ENCODE data around the gene THSD4. TPM values are rescaled to one million over a fixed set of nuclear protein-coding genes. Genes with fewer than 3 reads are reported as not detected.

The THSD4 gene
- total RNA-seq, 1 experiment from 2014 or later = 29.3 TPM

DNA sequence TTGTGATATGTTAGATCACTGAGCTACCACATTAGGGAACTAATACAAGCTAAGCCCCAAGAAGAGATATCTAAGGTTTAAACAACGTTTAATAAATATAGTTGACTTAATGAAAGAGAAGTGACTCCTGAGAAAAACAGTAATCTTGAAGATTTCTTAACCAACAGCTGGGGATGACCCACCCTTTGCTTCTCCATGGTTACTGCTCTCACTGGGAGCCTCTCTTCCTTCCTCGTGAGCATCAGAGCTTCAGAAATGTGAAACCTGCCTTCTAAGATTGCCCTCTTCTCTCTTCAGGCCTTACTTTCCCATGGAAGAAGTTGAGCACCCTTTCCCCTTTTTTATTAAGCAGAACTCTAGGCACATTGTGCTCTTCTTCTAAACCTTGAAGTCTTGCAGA, 562.9 kb downstream of the THSD4 start:
- ChIA-PET CTCF (interaction anchor here (0.5 kb wide), 1 partner anchor 31 kb away, joined by 3 read pairs; no protein-coding TSS in a partner anchor), POLR2A (ENCODE audit: unreplicated experiment) (no interaction called here)
- H3K27ac ChIP-seq = peak overlapping the region; percentile 78; the same call in 1 of the 2 replicates
- H3K4me2 ChIP-seq = peak overlapping the region; percentile 69; the same call in 1 of the 2 replicates
- TF ChIP-seq, protein P1, sequence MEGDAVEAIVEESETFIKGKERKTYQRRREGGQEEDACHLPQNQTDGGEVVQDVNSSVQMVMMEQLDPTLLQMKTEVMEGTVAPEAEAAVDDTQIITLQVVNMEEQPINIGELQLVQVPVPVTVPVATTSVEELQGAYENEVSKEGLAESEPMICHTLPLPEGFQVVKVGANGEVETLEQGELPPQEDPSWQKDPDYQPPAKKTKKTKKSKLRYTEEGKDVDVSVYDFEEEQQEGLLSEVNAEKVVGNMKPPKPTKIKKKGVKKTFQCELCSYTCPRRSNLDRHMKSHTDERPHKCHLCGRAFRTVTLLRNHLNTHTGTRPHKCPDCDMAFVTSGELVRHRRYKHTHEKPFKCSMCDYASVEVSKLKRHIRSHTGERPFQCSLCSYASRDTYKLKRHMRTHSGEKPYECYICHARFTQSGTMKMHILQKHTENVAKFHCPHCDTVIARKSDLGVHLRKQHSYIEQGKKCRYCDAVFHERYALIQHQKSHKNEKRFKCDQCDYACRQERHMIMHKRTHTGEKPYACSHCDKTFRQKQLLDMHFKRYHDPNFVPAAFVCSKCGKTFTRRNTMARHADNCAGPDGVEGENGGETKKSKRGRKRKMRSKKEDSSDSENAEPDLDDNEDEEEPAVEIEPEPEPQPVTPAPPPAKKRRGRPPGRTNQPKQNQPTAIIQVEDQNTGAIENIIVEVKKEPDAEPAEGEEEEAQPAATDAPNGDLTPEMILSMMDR (conservative IDR thresholded peaks at IDR 0.05) = no peak
- TF ChIP-seq EZH2 (IDR thresholded peaks at IDR 0.05; ENCODE audit: low read depth) = no peak
- H4K20me1 ChIP-seq (ENCODE audit: insufficient read depth) = no peaks in the 10 kb centered on the region
- H2AFZ ChIP-seq = no peak overlapping the region
- no peaks in the 10 kb centered on the region for H3K27me3 ChIP-seq (ENCODE audit: insufficient read depth, low read depth)
- peaks cover 59% of the 10 kb centered on the region for H3K4me1 ChIP-seq (replicated peaks; ENCODE audit: insufficient read depth)
- no peak overlapping the region for H3K4me3 ChIP-seq
- no peaks in the 10 kb centered on the region for H3K79me2 ChIP-seq (ENCODE audit: low read depth)
- no TSS peak for BruUV-seq (replicated peaks)
- intact Hi-C loops (cut with micrococcal nuclease; ENCODE audit: unreplicated experiment) = loop anchor here (10.0 kb wide), 1 partner anchor 93 kb away; no protein-coding TSS in a partner anchor
- no peaks in the 10 kb centered on the region for H3K9me3 ChIP-seq (ENCODE audit: insufficient read depth, low read depth)
- no peaks in the 10 kb centered on the region for H3K9me2 ChIP-seq (ENCODE audit: insufficient read depth)
- no peak for DNase-seq
- H3K36me3 ChIP-seq (ENCODE audit: low read depth) = no peaks in the 10 kb centered on the region
- peaks cover 34% of the 10 kb centered on the region for H3F3A ChIP-seq (ENCODE audit: insufficient read depth, low read depth)

DNA sequence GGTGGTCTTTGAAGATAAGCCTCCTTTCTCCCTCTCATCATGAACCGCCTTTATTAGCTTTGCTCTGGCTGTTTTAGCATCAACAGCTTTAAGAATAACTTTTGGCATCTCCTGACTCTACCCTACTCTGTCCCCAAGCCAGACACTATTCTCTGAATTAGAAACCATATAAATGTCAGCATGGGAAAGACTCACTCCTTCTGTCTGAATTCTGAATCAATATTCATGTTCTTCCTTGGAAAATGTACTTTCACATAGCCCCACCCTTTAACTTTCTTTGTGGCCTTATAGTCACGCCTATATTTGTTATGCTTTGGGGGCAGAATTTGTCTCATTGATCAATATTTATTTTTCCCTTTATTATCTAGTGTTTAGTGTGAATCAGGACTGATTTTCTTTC, 563.3 kb downstream of the THSD4 start:
- H3K27ac ChIP-seq = peak overlapping the region; percentile 78
- POLR2A ChIA-PET (ENCODE audit: unreplicated experiment) = no interaction called here

DNA sequence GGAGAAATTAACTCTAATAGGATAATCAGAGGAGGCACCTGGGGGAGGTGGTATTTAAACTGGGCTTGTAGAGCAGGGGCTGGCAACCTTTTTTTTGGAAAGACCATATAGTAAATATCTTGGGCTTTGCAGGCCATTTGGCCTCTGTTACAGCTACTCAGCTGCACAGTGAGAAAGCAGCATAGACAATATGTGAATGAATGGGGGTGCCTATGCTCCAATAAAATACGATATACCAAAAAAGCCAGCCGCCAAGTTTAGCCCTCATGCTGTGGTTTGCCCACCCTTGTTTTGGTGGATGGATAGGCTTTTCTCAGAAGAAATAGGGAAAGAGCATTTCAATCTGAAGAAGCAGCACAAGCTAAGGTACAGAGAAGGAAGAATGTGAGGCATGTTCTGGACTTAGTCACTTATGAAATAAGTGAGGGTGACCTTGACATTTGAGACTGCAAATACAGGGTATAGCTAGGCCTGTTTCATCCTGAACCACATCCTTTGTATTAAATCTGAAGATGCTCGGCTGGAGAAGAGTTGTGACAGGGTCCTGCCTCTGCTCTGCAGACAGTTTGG, 564.0 kb downstream of the THSD4 start:
- peak in 1 of 2 experiments; percentile 43 for DNase-seq
- TF ChIP-seq, protein P1 (conservative IDR thresholded peaks at IDR 0.05) = no peak
- TF ChIP-seq EZH2 (IDR thresholded peaks at IDR 0.05; ENCODE audit: low read depth) = no peak
- no peaks in the 10 kb centered on the region for H3K9me3 ChIP-seq (ENCODE audit: insufficient read depth, low read depth)
- H3K9me2 ChIP-seq (ENCODE audit: insufficient read depth) = no peaks in the 10 kb centered on the region
- H3K4me3 ChIP-seq = peak overlapping the region; percentile 42; the same call in 1 of the 2 replicates
- ChIA-PET POLR2A (ENCODE audit: unreplicated experiment) (no interaction called here), CTCF (no interaction called here)
- peaks cover 34% of the 10 kb centered on the region for H3F3A ChIP-seq (ENCODE audit: insufficient read depth, low read depth)
- BruUV-seq (replicated peaks) = no TSS peak
- intact Hi-C loops (cut with micrococcal nuclease; ENCODE audit: unreplicated experiment) = loop anchor here (10.0 kb wide), 1 partner anchor 95 kb away; no protein-coding TSS in a partner anchor
- no peaks in the 10 kb centered on the region for H3K79me2 ChIP-seq (ENCODE audit: low read depth)
- no peak overlapping the region for H2AFZ ChIP-seq
- H4K20me1 ChIP-seq (ENCODE audit: insufficient read depth) = no peaks in the 10 kb centered on the region
- H3K4me1 ChIP-seq (replicated peaks; ENCODE audit: insufficient read depth) = peaks cover 59% of the 10 kb centered on the region
- H3K27ac ChIP-seq = peak overlapping the region; percentile 78
- H3K4me2 ChIP-seq = peak overlapping the region; percentile 69
- no peaks in the 10 kb centered on the region for H3K36me3 ChIP-seq (ENCODE audit: low read depth)
- no peaks in the 10 kb centered on the region for H3K27me3 ChIP-seq (ENCODE audit: insufficient read depth, low read depth)

More for the DNA sequence above, 563.3 kb downstream of the THSD4 start:
- Histone ChIP-seq H3K4me2 (peak overlapping the region; percentile 69; the same call in 1 of the 2 replicates), H3K36me3 (ENCODE audit: low read depth) (no peaks in the 10 kb centered on the region), H2AFZ (no peak overlapping the region), H3K9me3 (ENCODE audit: insufficient read depth, low read depth) (no peaks in the 10 kb centered on the region), H3K9me2 (ENCODE audit: insufficient read depth) (no peaks in the 10 kb centered on the region), H3K4me1 (replicated peaks; ENCODE audit: insufficient read depth) (peaks cover 59% of the 10 kb centered on the region), H4K20me1 (ENCODE audit: insufficient read depth) (no peaks in the 10 kb centered on the region), H3K4me3 (no peak overlapping the region), H3K79me2 (ENCODE audit: low read depth) (no peaks in the 10 kb centered on the region), H3F3A (ENCODE audit: insufficient read depth, low read depth) (peaks cover 34% of the 10 kb centered on the region), H3K27me3 (ENCODE audit: insufficient read depth, low read depth) (no peaks in the 10 kb centered on the region)
- CTCF ChIA-PET = interaction anchor here (0.5 kb wide), 1 partner anchor 31 kb away, joined by 3 read pairs; no protein-coding TSS in a partner anchor
- no peak for DNase-seq
- intact Hi-C loops (cut with micrococcal nuclease; ENCODE audit: unreplicated experiment) = loop anchor here (10.0 kb wide), 1 partner anchor 94 kb away; no protein-coding TSS in a partner anchor
- no TSS peak for BruUV-seq (replicated peaks)
- no peak for TF ChIP-seq EZH2 (IDR thresholded peaks at IDR 0.05; ENCODE audit: low read depth)
- TF ChIP-seq, protein P1 (conservative IDR thresholded peaks at IDR 0.05) = no peak
